Measurements from ENCODE around the gene SBF2. TPM values are rescaled to one million over a fixed set of nuclear protein-coding genes. Genes with fewer than 3 reads are reported as not detected.

The SBF2 gene
- total and polyA plus RNA-seq, 2 of the 13 experiments (the other 11 are each of a cell fraction or from before 2014, with no cell fraction given), result 24.0 to 45.8 TPM

GRCh38 chr11:10197091-10197490 is 96.9 kb downstream of the SBF2 start:
- Histone ChIP-seq H3K27ac (ENCODE audit: extremely low read length, insufficient read depth, low read length) (no peak overlapping the region), H3K27me3 (ENCODE audit: control insufficient read depth in 1 of 2, insufficient read depth in 2 of 2, low read length in 2 of 2) (no peaks in the 10 kb centered on the region), H3K79me2 (ENCODE audit: insufficient read depth, low read length) (no peaks in the 10 kb centered on the region), H3K4me2 (ENCODE audit: low read depth, low read length) (no peak overlapping the region), H3K4me1 (ENCODE audit: insufficient read depth, low read length) (no peaks in the 10 kb centered on the region), H3K9me3 (ENCODE audit: low read length) (no peaks in the 10 kb centered on the region), H4K20me1 (ENCODE audit: insufficient read depth, low read length) (no peaks in the 10 kb centered on the region), H3K4me3 (replicated peaks in 1 of 3; ENCODE audit: insufficient read depth in 1 of 3, low read depth in 2 of 3, low read length in 3 of 3) (no peak overlapping the region), H2AFZ (ENCODE audit: low read length) (no peak overlapping the region), H3K36me3 (replicated peaks in 1 of 2; ENCODE audit: control insufficient read depth in 1 of 2, insufficient read depth in 2 of 2, low read length in 2 of 2) (no peaks in the 10 kb centered on the region), H3K9ac (ENCODE audit: insufficient read depth, low read depth, low read length) (no peak overlapping the region)
- in situ Hi-C loops (cut with HindIII; ENCODE audit: extremely low pct_ligation_motif_present, low pct_unique_long_range_greater_than_20kb), result no loop called here
- FAIRE-seq, result no peak
- no peak for DNase-seq (ENCODE audit: low spot score)
- CTCF ChIA-PET (ENCODE audit: low intra/inter-chr PET ratio, low total read pairs), result no interaction called here
- BruUV-seq (replicated peaks), result no TSS peak
- ATAC-seq, result no peak
- intact Hi-C loops (cut with micrococcal nuclease; ENCODE audit: unreplicated experiment), result no loop called here
- POLR2A ChIA-PET, result no interaction called here
- 98% methylated on average over 2 of the region's 2 CpGs for WGBS (ENCODE audit: low lambda C conversion rate)
- TF ChIP-seq MBD4 (IDR thresholded peaks at IDR 0.05; ENCODE audit: borderline replicate concordance, low read length), result no peak
- TF ChIP-seq ZKSCAN1 (IDR thresholded peaks at IDR 0.05; ENCODE audit: low read length), result no peak
- TF ChIP-seq ZBTB37 (CRISPR knock-in tag; IDR thresholded peaks at IDR 0.05), result no peak
- TF ChIP-seq PHB2 (IDR thresholded peaks at IDR 0.05; ENCODE audit: partially characterized antibody), result no peak
- TF ChIP-seq MAZ (IDR thresholded peaks at IDR 0.05; ENCODE audit: borderline replicate concordance, low read depth, low read length), result no peak
- no peak for TF ChIP-seq MAZ (CRISPR knock-in tag; IDR thresholded peaks at IDR 0.05; ENCODE audit: low read depth)
- no peak for TF ChIP-seq HMG20B (CRISPR knock-in tag; conservative IDR thresholded peaks at IDR 0.05)
- no peak for TF ChIP-seq ZNF468 (CRISPR knock-in tag; IDR thresholded peaks at IDR 0.05)
- TF ChIP-seq ZBTB2 (CRISPR knock-in tag; IDR thresholded peaks at IDR 0.05; ENCODE audit: low read depth), result no peak
- no peak for TF ChIP-seq ZNF142 (CRISPR knock-in tag; IDR thresholded peaks at IDR 0.05)
- TF ChIP-seq ZNF3 (CRISPR knock-in tag; IDR thresholded peaks at IDR 0.05), result no peak
- no peak for TF ChIP-seq SNAI1 (CRISPR knock-in tag; IDR thresholded peaks at IDR 0.05; ENCODE audit: borderline replicate concordance)
- no peak for TF ChIP-seq AGO2 (optimal IDR thresholded peaks at IDR 0.05; ENCODE audit: low read depth, low read length)
- no peak for TF ChIP-seq ZNF251 (CRISPR knock-in tag; IDR thresholded peaks at IDR 0.05)
- TF ChIP-seq CSRNP2 (CRISPR knock-in tag; conservative IDR thresholded peaks at IDR 0.05; ENCODE audit: low read depth), result no peak
- TF ChIP-seq ZNF530 (CRISPR knock-in tag; IDR thresholded peaks at IDR 0.05; ENCODE audit: low read depth), result no peak
